HepG2 (cell line): ENCODE results near the gene FAM228A. TPM values are rescaled to one million over a fixed set of nuclear protein-coding genes. Genes with fewer than 3 reads are reported as not detected.

ENCODE experiments used
- ATAC-seq: fragments of 200-7000 bp; cut with Tn5 transposase; 3 replicates; pipeline ENCODE4 v1.9.1; 2020; ENCODE audit warnings: mild to moderate bottlenecking, moderate library complexity
- BruUV-seq: library from RNA; stranded (reverse); fragments of 400-500 nt; replicated peaks from 2 replicates; lab custom pipeline; 2021; lab: Mats Ljungman, UMichigan
- CTCF ChIA-PET: fragments of 300-600 bp; formaldehyde crosslinking; extraction: SDS; loops from one replicate; lab custom pipeline; 2021; ENCODE audit warnings: low total read pairs, inconsistent platforms, low intra/inter-chr PET ratio; lab: Yijun Ruan, JAX
- POLR2A ChIA-PET: fragments of 350-600 bp; sonication (Branson Sonifier 250); formaldehyde crosslinking; loops from one replicate; lab custom pipeline; 2020; ENCODE audit warnings: antibody characterized with exemption, inconsistent platforms; lab: Yijun Ruan, JAX
- DNase-seq: peaks from one replicate; pipeline ENCODE4 v3.0.0-alpha.2; 2015; ENCODE audit warnings: low spot score
- FAIRE-seq: peaks from 3 replicates; lab custom pipeline; 2011; peaks lifted over from hg19 to GRCh38; lab: Jason Lieb, UNC
- H2AFZ ChIP-seq: one replicate; pipeline ENCODE4 v1.6.1; 2011; ENCODE audit warnings: low read length, inconsistent platforms
- H3K27ac ChIP-seq: fragments of 300-600 bp; 3 replicates; pipeline ENCODE4 v1.8.0; 2011; ENCODE audit warnings: mixed run types, mild to moderate bottlenecking, mixed read lengths, low read length, inconsistent platforms; ENCODE audit not compliant: insufficient read depth; ENCODE audit errors: extremely low read length
- H3K27me3 ChIP-seq, 2 experiments: fragments of 200-600 bp in 1 of 2; 2 replicates in 1 of 2; 3 replicates in 1 of 2; pipeline versions ENCODE4 v1.6.0 to v1.8.0; 2011; ENCODE audit warnings: low read length in 2 of 2, mild to moderate bottlenecking in 2 of 2, moderate library complexity in 2 of 2, inconsistent platforms in 1 of 2; ENCODE audit not compliant: insufficient read depth in 2 of 2, control insufficient read depth in 1 of 2
- H3K36me3 ChIP-seq, 2 experiments: fragments of 200-600 bp in 1 of 2; replicated peaks in 1 of 2; 2 replicates in 1 of 2; 3 replicates in 1 of 2; pipeline versions ENCODE4 v1.5.1 to v1.8.0; 2011; ENCODE audit warnings: low read length in 2 of 2, inconsistent platforms in 1 of 2; ENCODE audit not compliant: insufficient read depth in 2 of 2, control insufficient read depth in 1 of 2
- H3K4me1 ChIP-seq: 2 replicates; pipeline ENCODE4 v1.5.1; 2012; ENCODE audit warnings: low read length, inconsistent platforms; ENCODE audit not compliant: insufficient read depth
- H3K4me2 ChIP-seq: 2 replicates; pipeline ENCODE4 v1.6.0; 2011; ENCODE audit warnings: low read depth, low read length, inconsistent platforms
- H3K4me3 ChIP-seq, 3 experiments: fragments of 200-600 bp in 1 of 3; sonication (generic), shearing (Covaris generic) in 1 of 3; replicated peaks in 1 of 3; 2 replicates each; pipeline ENCODE4 v1.5.1; 2011 to 2016; ENCODE audit warnings: low read length in 3 of 3, inconsistent platforms in 2 of 3, low read depth in 2 of 3, mild to moderate bottlenecking in 2 of 3, control low read depth in 1 of 3, mixed read lengths in 1 of 3; ENCODE audit not compliant: insufficient read depth in 1 of 3
- H3K79me2 ChIP-seq: one replicate; pipeline ENCODE4 v1.6.1; 2011; ENCODE audit warnings: low read length, inconsistent platforms; ENCODE audit not compliant: insufficient read depth
- H3K9ac ChIP-seq: 2 replicates; pipeline ENCODE4 v1.6.0; 2011; ENCODE audit warnings: mild to moderate bottlenecking, low read depth, low read length, inconsistent platforms; ENCODE audit not compliant: insufficient read depth
- H3K9me3 ChIP-seq: 2 replicates; pipeline ENCODE4 v1.5.1; 2012; ENCODE audit warnings: mild to moderate bottlenecking, low read length
- H4K20me1 ChIP-seq: 2 replicates; pipeline ENCODE4 v1.6.0; 2011; ENCODE audit warnings: inconsistent platforms, mild to moderate bottlenecking, low read length, moderate library complexity; ENCODE audit not compliant: insufficient read depth
- CENPX ChIP-seq: sonication (generic); formaldehyde crosslinking; IDR thresholded peaks from 2 replicates; pipeline ENCODE4 v1.9.0; 2021; ENCODE audit warnings: mild to moderate bottlenecking, missing genetic modification reagents, moderate library complexity
- ONECUT2 ChIP-seq: sonication (generic); formaldehyde crosslinking; IDR thresholded peaks from 2 replicates; pipeline ENCODE4 v1.4.0; 2020; ENCODE audit warnings: missing genetic modification reagents
- SPEN ChIP-seq: sonication (generic); formaldehyde crosslinking; IDR thresholded peaks from 2 replicates; pipeline ENCODE4 v1.5.1; 2020; ENCODE audit warnings: low read depth, mild to moderate bottlenecking, missing genetic modification reagents
- STAT6 ChIP-seq: sonication (generic); formaldehyde crosslinking; IDR thresholded peaks from 2 replicates; pipeline ENCODE4 v1.4.0; 2020; ENCODE audit warnings: missing genetic modification reagents, mild to moderate bottlenecking, borderline replicate concordance
- ZNF337 ChIP-seq: sonication (generic); formaldehyde crosslinking; IDR thresholded peaks from 2 replicates; pipeline ENCODE4 v1.5.1; 2020; ENCODE audit warnings: missing genetic modification reagents, low read depth, mild to moderate bottlenecking, borderline replicate concordance
- ZSCAN9 ChIP-seq: IDR thresholded peaks from 2 replicates; pipeline ENCODE4 v1.6.1; 2016; ENCODE audit warnings: borderline replicate concordance
- ZXDC ChIP-seq: sonication (generic); formaldehyde crosslinking; IDR thresholded peaks from 2 replicates; pipeline ENCODE4 v1.5.0; 2020; ENCODE audit warnings: mild to moderate bottlenecking, missing genetic modification reagents
- WGBS: methylation state at CpG from one replicate; pipeline ENCODE4 v1.1.6; 2017; ENCODE audit warnings: low lambda C conversion rate; 5-methylcytosine and 5-hydroxymethylcytosine counted together
- in situ Hi-C: cut with HindIII; loops from 2 replicates; pipeline ENCODE4 v1.10.0; 2017; ENCODE audit warnings: low pct_unique_long_range_greater_than_20kb; ENCODE audit not compliant: extremely low pct_ligation_motif_present
- intact Hi-C: fragments of 100-400 bp; cut with micrococcal nuclease; formaldehyde crosslinking; loops from one replicate; pipeline ENCODE4 v1.10.0; 2022; ENCODE audit not compliant: unreplicated experiment
- polyA plus RNA-seq, 8 experiments: library from polyadenylated mRNA; depleted of rRNA in 3 of 8; stranded (reverse) in 7 of 8; unstranded in 1 of 8; fragments of >200 nt; fragmentation: Illumina TruSeq in 4 of 8; extraction: Trizol in 4 of 8; gene quantifications; 2 replicates each; pipeline versions ENCODE4 v1.2.1 to v1.2.3, GENCODE V29; 2011 to 2016; ENCODE audit warnings: low read depth in 4 of 8, missing spikeins in 1 of 8, mixed read lengths in 1 of 8; ENCODE audit not compliant: insufficient read depth in 1 of 8
- total RNA-seq, 5 experiments: library from RNA; depleted of rRNA; stranded (reverse); fragments of >200 nt; fragmentation: Illumina TruSeq; extraction: Trizol; gene quantifications; 2 replicates each; pipeline ENCODE4 v1.2.3, GENCODE V29; 2016; ENCODE audit warnings: low read depth in 1 of 5
- TF ChIP-seq, protein P1 (sequence below): sonication (generic); formaldehyde crosslinking; IDR thresholded peaks from 2 replicates; pipeline ENCODE4 v1.8.0; 2022; ENCODE audit warnings: missing genetic modification reagents, mild to moderate bottlenecking, borderline replicate concordance
- TF ChIP-seq, protein P2 (sequence below): IDR thresholded peaks from 2 replicates; pipeline ENCODE4 v1.6.1; 2016; ENCODE audit warnings: control low read depth

The FAM228A gene
- total and polyA plus RNA-seq, 2 of the 13 experiments (the other 11 are each of a cell fraction or from before 2014, with no cell fraction given), result not detected

- no peak for TF ChIP-seq ZXDC (CRISPR knock-in tag)
Observed at GRCh38 chr2:24231461-24231881, 56.6 kb downstream of the FAM228A start (continued).

DNA sequence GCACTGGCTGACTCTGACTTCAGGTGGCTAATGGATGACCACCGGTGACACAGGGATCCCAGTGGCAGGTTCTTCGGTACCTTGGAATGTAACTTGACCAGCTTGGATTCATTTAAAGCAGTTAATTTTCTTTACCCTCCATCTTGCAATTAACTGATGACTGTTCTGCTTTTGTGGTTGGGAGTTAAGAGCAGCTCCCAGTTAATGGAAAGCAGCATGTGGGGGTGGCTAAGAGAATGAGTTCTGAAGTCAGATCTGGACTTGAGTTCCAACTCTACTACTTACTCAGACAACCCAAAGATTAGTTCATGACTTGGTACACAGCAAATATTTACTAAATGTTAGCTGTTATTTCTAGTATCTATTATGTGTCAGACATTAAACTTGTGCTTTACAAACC, 58.5 kb downstream of the FAM228A start:
- 95% methylated on average over 2 of the region's 2 CpGs for WGBS
- H3K79me2 ChIP-seq, result no peaks in the 10 kb centered on the region
- H3K27ac ChIP-seq, result no peak overlapping the region
- intact Hi-C loops, result no loop called here
- no peak overlapping the region for H2AFZ ChIP-seq
- ATAC-seq (no peak), FAIRE-seq (no peak), DNase-seq (no peak)
- no peak for TF ChIP-seq SPEN (CRISPR knock-in tag)
- TF ChIP-seq ZNF337 (CRISPR knock-in tag), result no peak
- TF ChIP-seq, protein P1, sequence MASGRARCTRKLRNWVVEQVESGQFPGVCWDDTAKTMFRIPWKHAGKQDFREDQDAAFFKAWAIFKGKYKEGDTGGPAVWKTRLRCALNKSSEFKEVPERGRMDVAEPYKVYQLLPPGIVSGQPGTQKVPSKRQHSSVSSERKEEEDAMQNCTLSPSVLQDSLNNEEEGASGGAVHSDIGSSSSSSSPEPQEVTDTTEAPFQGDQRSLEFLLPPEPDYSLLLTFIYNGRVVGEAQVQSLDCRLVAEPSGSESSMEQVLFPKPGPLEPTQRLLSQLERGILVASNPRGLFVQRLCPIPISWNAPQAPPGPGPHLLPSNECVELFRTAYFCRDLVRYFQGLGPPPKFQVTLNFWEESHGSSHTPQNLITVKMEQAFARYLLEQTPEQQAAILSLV, result no peak
- no peak for TF ChIP-seq STAT6 (CRISPR knock-in tag)
- no peak for TF ChIP-seq ZSCAN9 (CRISPR knock-in tag)
- TF ChIP-seq, protein P2, sequence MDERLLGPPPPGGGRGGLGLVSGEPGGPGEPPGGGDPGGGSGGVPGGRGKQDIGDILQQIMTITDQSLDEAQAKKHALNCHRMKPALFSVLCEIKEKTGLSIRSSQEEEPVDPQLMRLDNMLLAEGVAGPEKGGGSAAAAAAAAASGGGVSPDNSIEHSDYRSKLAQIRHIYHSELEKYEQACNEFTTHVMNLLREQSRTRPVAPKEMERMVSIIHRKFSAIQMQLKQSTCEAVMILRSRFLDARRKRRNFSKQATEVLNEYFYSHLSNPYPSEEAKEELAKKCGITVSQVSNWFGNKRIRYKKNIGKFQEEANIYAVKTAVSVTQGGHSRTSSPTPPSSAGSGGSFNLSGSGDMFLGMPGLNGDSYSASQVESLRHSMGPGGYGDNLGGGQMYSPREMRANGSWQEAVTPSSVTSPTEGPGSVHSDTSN (CRISPR knock-in tag), result no peak
- TF ChIP-seq ONECUT2 (CRISPR knock-in tag), result no peak
- no peak for TF ChIP-seq CENPX (CRISPR knock-in tag)
- H3K9me3 ChIP-seq, result no peaks in the 10 kb centered on the region
- H3K4me1 ChIP-seq, result peaks cover 5% of the 10 kb centered on the region
- H3K4me3 ChIP-seq, result no peak overlapping the region
- CTCF ChIA-PET, result no interaction called here
- H4K20me1 ChIP-seq, result no peaks in the 10 kb centered on the region
- in situ Hi-C loops, result no loop called here
- no peak overlapping the region for H3K9ac ChIP-seq
- POLR2A ChIA-PET, result no interaction called here
- H3K27me3 ChIP-seq, result no peaks in the 10 kb centered on the region
- no peaks in the 10 kb centered on the region for H3K36me3 ChIP-seq
- no peak overlapping the region for H3K4me2 ChIP-seq
- BruUV-seq, result no TSS peak
